MM.1S (cell line): ENCODE measurements around the gene CIT.

ENCODE experiments used
- DNase-seq: peaks from one replicate; pipeline ENCODE4 v3.0.0-alpha.2; 2015
- H2AFZ ChIP-seq: fragments of 300-600 bp; sonication (generic); 2 replicates; pipeline ENCODE4 v1.6.0; 2016; ENCODE audit warnings: antibody characterized with exemption, low read length
- H3F3A ChIP-seq: fragments of 300-600 bp; sonication (generic); 2 replicates; pipeline ENCODE4 v1.6.1; 2016; ENCODE audit warnings: mild to moderate bottlenecking, antibody characterized with exemption, low read length, moderate library complexity, mixed read lengths; ENCODE audit not compliant: insufficient read depth
- H3K27ac ChIP-seq: fragments of 300-600 bp; sonication (generic); 2 replicates; pipeline ENCODE4 v1.5.1; 2016; ENCODE audit warnings: mild to moderate bottlenecking, low read length
- H3K27me3 ChIP-seq: fragments of 300-600 bp; sonication (generic); replicated peaks from 2 replicates; pipeline ENCODE4 v1.6.0; 2016; ENCODE audit warnings: low read length; ENCODE audit not compliant: insufficient read depth
- H3K36me3 ChIP-seq: fragments of 300-600 bp; sonication (generic); replicated peaks from 2 replicates; pipeline ENCODE4 v1.6.1; 2016; ENCODE audit warnings: mild to moderate bottlenecking, low read length, mixed read lengths; ENCODE audit not compliant: insufficient read depth
- H3K4me1 ChIP-seq: fragments of 300-600 bp; sonication (generic); 2 replicates; pipeline ENCODE4 v1.6.1; 2016; ENCODE audit warnings: low read length, mixed read lengths
- H3K4me2 ChIP-seq: fragments of 300-600 bp; sonication (generic); 2 replicates; pipeline ENCODE4 v1.6.0; 2016; ENCODE audit warnings: low read depth, low read length
- H3K4me3 ChIP-seq: fragments of 300-600 bp; sonication (generic); 2 replicates; pipeline ENCODE4 v1.5.1; 2016; ENCODE audit warnings: low read length, mixed read lengths
- H3K79me2 ChIP-seq: fragments of 300-600 bp; sonication (generic); 2 replicates; pipeline ENCODE4 v1.6.1; 2016; ENCODE audit warnings: mixed run types, low read length, mixed read lengths
- H3K9ac ChIP-seq: fragments of 300-600 bp; sonication (generic); 2 replicates; pipeline ENCODE4 v1.6.1; 2016; ENCODE audit warnings: low read length, mixed read lengths
- H3K9me2 ChIP-seq: fragments of 300-600 bp; sonication (generic); replicated peaks from 2 replicates; pipeline ENCODE4 v1.6.1; 2016; ENCODE audit warnings: mild to moderate bottlenecking, low read length, mixed read lengths; ENCODE audit not compliant: insufficient read depth
- H3K9me3 ChIP-seq: fragments of 300-600 bp; sonication (generic); replicated peaks from 2 replicates; pipeline ENCODE4 v1.6.1; 2016; ENCODE audit warnings: mild to moderate bottlenecking, low read length, mixed read lengths; ENCODE audit not compliant: insufficient read depth
- H4K20me1 ChIP-seq: fragments of 300-600 bp; sonication (generic); 2 replicates; pipeline ENCODE4 v1.6.1; 2016; ENCODE audit warnings: mild to moderate bottlenecking, low read length, moderate library complexity, mixed read lengths; ENCODE audit not compliant: insufficient read depth
- EZH2 ChIP-seq: fragments of 300-600 bp; sonication (generic); optimal IDR thresholded peaks from 2 replicates; pipeline ENCODE3; 2017; ENCODE audit warnings: low read depth, mild to moderate bottlenecking, antibody characterized with exemption, low read length, mixed read lengths
- EZH2phosphoT487 ChIP-seq: fragments of 300-600 bp; sonication (generic); IDR thresholded peaks from 2 replicates; pipeline ENCODE4 v1.6.1; 2018; ENCODE audit warnings: antibody characterized with exemption, low read length
- TF ChIP-seq, protein P1 (sequence below): fragments of 300-600 bp; sonication (generic); IDR thresholded peaks from 2 replicates; pipeline ENCODE4 v1.5.1; 2016; ENCODE audit warnings: antibody characterized with exemption, low read length, mixed read lengths

Gene CIT

DNA sequence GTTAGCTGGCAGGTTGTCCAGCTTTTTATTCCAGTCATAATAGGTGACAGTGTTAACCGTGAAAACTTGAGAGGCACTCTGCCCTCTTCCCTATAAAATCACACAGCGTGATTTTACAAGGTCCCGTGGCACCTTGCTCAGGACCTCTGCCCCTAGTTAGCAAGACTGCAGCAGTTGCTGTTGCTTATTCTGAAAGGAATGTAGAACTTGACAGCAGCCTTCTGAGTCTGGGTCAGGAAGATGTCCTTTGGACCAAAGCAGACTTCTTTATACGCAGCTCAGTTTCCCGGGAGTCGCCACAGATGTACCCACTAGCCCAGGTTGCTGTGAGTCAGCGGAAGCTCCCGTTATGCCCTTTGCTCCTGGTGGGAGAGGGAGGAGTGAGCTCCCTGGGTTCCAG lies 196.0 kb downstream of the CIT start:
- 0 out of 2 replicates have a peak, but pooled peaks cover 4% of the 10 kb centered on the region for H3K4me1 ChIP-seq
- no peak for TF ChIP-seq EZH2phosphoT487
- TF ChIP-seq, protein P1, sequence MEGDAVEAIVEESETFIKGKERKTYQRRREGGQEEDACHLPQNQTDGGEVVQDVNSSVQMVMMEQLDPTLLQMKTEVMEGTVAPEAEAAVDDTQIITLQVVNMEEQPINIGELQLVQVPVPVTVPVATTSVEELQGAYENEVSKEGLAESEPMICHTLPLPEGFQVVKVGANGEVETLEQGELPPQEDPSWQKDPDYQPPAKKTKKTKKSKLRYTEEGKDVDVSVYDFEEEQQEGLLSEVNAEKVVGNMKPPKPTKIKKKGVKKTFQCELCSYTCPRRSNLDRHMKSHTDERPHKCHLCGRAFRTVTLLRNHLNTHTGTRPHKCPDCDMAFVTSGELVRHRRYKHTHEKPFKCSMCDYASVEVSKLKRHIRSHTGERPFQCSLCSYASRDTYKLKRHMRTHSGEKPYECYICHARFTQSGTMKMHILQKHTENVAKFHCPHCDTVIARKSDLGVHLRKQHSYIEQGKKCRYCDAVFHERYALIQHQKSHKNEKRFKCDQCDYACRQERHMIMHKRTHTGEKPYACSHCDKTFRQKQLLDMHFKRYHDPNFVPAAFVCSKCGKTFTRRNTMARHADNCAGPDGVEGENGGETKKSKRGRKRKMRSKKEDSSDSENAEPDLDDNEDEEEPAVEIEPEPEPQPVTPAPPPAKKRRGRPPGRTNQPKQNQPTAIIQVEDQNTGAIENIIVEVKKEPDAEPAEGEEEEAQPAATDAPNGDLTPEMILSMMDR: no peak
- H3F3A ChIP-seq: 0 out of 2 replicates have a peak, but pooled peaks cover 3% of the 10 kb centered on the region
- DNase-seq: no peak
- H3K4me2 ChIP-seq: no peak overlapping the region
- no peak overlapping the region for H2AFZ ChIP-seq
- no peak overlapping the region for H3K9ac ChIP-seq
- H3K4me3 ChIP-seq: no peak overlapping the region
- no peak overlapping the region for H3K27ac ChIP-seq
- H3K36me3 ChIP-seq: no peaks in the 10 kb centered on the region
- H3K9me2 ChIP-seq: no peaks in the 10 kb centered on the region
- no peaks in the 10 kb centered on the region for H3K79me2 ChIP-seq
- no peaks in the 10 kb centered on the region for H3K9me3 ChIP-seq
- no peaks in the 10 kb centered on the region for H3K27me3 ChIP-seq
- no peaks in the 10 kb centered on the region for H4K20me1 ChIP-seq

- Histone ChIP-seq H3K79me2 (no peaks in the 10 kb centered on the region), H3K9ac (no peak overlapping the region), H3K4me1 (0 out of 2 replicates have a peak, but pooled peaks cover 4% of the 10 kb centered on the region), H3F3A (0 out of 2 replicates have a peak, but pooled peaks cover 3% of the 10 kb centered on the region), H3K4me2 (no peak overlapping the region), H2AFZ (no peak overlapping the region), H3K9me3 (no peaks in the 10 kb centered on the region), H3K27ac (no peak overlapping the region), H4K20me1 (no peaks in the 10 kb centered on the region), H3K4me3 (no peak overlapping the region), H3K27me3 (no peaks in the 10 kb centered on the region), H3K36me3 (no peaks in the 10 kb centered on the region), H3K9me2 (no peaks in the 10 kb centered on the region)
- TF ChIP-seq, protein P1: no peak
- TF ChIP-seq EZH2: no peak
- TF ChIP-seq EZH2phosphoT487: no peak
- no peak for DNase-seq
Observed at GRCh38 chr12:119679490-119679889, 197.6 kb downstream of the CIT start.

DNA sequence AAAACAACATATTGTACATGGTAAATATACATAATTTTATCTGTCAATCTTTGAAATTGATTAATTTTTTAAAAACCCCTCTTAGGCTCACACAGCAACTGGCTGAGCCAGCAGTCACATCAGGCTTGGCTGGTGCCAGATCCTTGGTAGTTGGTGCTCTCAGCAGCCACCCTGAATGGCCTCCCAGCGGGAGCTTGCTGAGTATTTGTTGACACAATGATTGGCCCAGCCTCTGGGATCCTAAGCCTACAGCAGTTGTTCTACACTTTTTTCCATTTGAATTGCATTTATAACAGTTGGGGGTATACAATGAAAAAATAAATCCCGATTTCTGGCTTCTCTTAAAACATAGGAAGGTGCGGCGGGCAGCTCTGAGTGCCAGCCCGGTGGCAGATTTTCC lies 198.0 kb downstream of the CIT start:
- Histone ChIP-seq H3K9me3 (no peaks in the 10 kb centered on the region), H3K79me2 (no peaks in the 10 kb centered on the region), H3K27ac (no peak overlapping the region), H2AFZ (no peak overlapping the region), H3K27me3 (no peaks in the 10 kb centered on the region), H4K20me1 (no peaks in the 10 kb centered on the region), H3K9ac (no peak overlapping the region), H3K4me1 (0 out of 2 replicates have a peak, but pooled peaks cover 4% of the 10 kb centered on the region), H3F3A (0 out of 2 replicates have a peak, but pooled peaks cover 3% of the 10 kb centered on the region), H3K4me2 (no peak overlapping the region), H3K9me2 (no peaks in the 10 kb centered on the region), H3K4me3 (no peak overlapping the region), H3K36me3 (no peaks in the 10 kb centered on the region)
- no peak for DNase-seq
- TF ChIP-seq, protein P1: no peak
- no peak for TF ChIP-seq EZH2phosphoT487
- no peak for TF ChIP-seq EZH2
